ENCODE results near the gene CFAP97D2.

- no peak for TF ChIP-seq ZNF274 (IDR thresholded peaks at IDR 0.05; ENCODE audit: low read depth, low read length)
- TF ChIP-seq YY1 (IDR thresholded peaks at IDR 0.05; ENCODE audit: insufficient read depth, insufficient read length), result no peak
- no peak for TF ChIP-seq SUZ12 (IDR thresholded peaks at IDR 0.05; ENCODE audit: extremely low read depth, insufficient read depth, insufficient read length)
These were observed 33.8 kb upstream of the CFAP97D2 start for GRCh38 chr13:114145256-114145655.
